Right cardiac atrium (tissue), 5 donors: Measurements from ENCODE around the gene COTL1. TPM values are rescaled to one million over a fixed set of nuclear protein-coding genes. Genes with fewer than 3 reads are reported as not detected.
"Not testable (repeated sequence)": the region's sequence is repeated elsewhere in the genome, so short reads cannot be mapped to it uniquely, and the experiment has no call there.

Experiments
- ATAC-seq, 2 donors: fragments of 200-7000 bp; cut with Tn5 transposase; one replicate each; pipeline versions ENCODE4 v1.8.0 to v1.9.1; 2020; ENCODE audit warnings: moderate library complexity in 2 of 2, mild to moderate bottlenecking in 1 of 2
- DNase-seq, 3 donors: peaks; one replicate each; pipeline ENCODE4 v3.0.0-alpha.2; 2020
- H3K27ac ChIP-seq: one replicate; pipeline ENCODE4 v1.5.1; 2013; ENCODE audit warnings: mild to moderate bottlenecking, low read length, control low read depth, moderate library complexity
- H3K27me3 ChIP-seq: one replicate; pipeline ENCODE4 v1.6.1; 2013; ENCODE audit not compliant: control insufficient read depth, insufficient read depth
- H3K4me1 ChIP-seq: one replicate; pipeline ENCODE4 v1.6.1; 2013; ENCODE audit warnings: low read length; ENCODE audit not compliant: control insufficient read depth, insufficient read depth
- H3K4me3 ChIP-seq: one replicate; pipeline ENCODE4 v1.5.1; 2013; ENCODE audit warnings: low read length, control low read depth
- H3K9me3 ChIP-seq: one replicate; pipeline ENCODE4 v1.6.1; 2013; ENCODE audit warnings: low read length; ENCODE audit not compliant: control insufficient read depth
- WGBS: extraction: QIAGEN DNeasy Blood & Tissue Kit; methylation state at CpG from one replicate; pipeline ENCODE4 v1.1.7; 2013; 5-methylcytosine and 5-hydroxymethylcytosine counted together
- intact Hi-C, 4 donors: fragments of 100-400 bp; cut with DNase I; formaldehyde crosslinking; loops; one replicate each; pipeline versions ENCODE4 v1.11.0 to v1.14.0; 2022 to 2023
- polyA plus RNA-seq: library from polyadenylated mRNA; stranded (reverse); fragments of 200-250 nt; gene quantifications from one replicate; pipeline ENCODE4 v1.2.3, GENCODE V29; 2013
- total RNA-seq, 4 donors: library from RNA; stranded (reverse); fragmentation: NEBNext Ultra II Directional; extraction: Animal tissue kit (Norgen Biotek cat#: 25700); gene quantifications; one replicate each; pipeline ENCODE4 v1.2.1, GENCODE V29; 2021
- donor health status: healthy with polysubstance abuse.
- donor health status: DM: no; HTN: yes; CAD: no.
- donor health status: DM: no; HTN: no; CAD: no.
- donor health status: DM: no; HTN: yes; CAD: no; lungs with severe emphysema.
- donor health status: DM: yes; HTN: yes; CAD: no.

COTL1 gene
- total and polyA plus RNA-seq, 5 donors = 11.6 to 26.9 (median 21.8) TPM

- Histone ChIP-seq H3K4me3 (no peak overlapping the region), H3K27me3 (no peaks in the 10 kb centered on the region), H3K27ac (no peak overlapping the region), H3K9me3 (no peaks in the 10 kb centered on the region), H3K4me1 (peaks cover 7% of the 10 kb centered on the region)
- DNase-seq (no peak), ATAC-seq (no peak)
- intact Hi-C loops = no loop called here
- 85% methylated on average over 6 of the region's 6 CpGs for WGBS
These were observed 23.9 kb upstream of the COTL1 start for GRCh38 chr16:84641643-84642358.

DNA sequence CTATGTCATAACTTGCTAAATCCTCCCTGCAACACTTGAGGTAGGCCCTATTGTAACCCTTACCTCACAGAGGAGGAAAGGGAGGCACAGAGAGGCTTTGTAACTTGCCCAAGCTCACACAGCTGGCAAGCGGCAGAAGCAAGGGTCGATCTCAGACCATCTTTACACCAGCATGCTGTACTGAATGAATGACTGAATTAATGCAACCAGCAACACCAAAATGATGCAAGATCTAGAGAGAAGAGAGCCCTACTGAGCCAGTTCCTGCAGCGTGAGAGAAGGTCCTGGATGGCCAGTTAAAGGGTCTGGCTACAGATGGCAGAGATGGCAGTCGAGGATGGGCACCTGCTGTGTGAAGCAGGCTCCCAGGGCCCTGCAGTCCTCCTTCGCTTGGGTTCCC lies 22.3 kb upstream of the COTL1 start:
- peaks cover 7% of the 10 kb centered on the region for H3K4me1 ChIP-seq
- intact Hi-C loops = no loop called here
- DNase-seq = no peak
- no peak overlapping the region for H3K27ac ChIP-seq
- H3K27me3 ChIP-seq = no peaks in the 10 kb centered on the region
- WGBS = 95% methylated on average over 5 of the region's 5 CpGs
- H3K4me3 ChIP-seq = no peak overlapping the region
- no peaks in the 10 kb centered on the region for H3K9me3 ChIP-seq
- no peak for ATAC-seq

- no peaks in the 10 kb centered on the region for H3K27me3 ChIP-seq
- H3K4me1 ChIP-seq = peaks cover 4% of the 10 kb centered on the region
- 91% methylated on average over 8 of the region's 8 CpGs for WGBS
- H3K4me3 ChIP-seq = no peak overlapping the region
- ATAC-seq (no peak), DNase-seq (no peak)
- no peak overlapping the region for H3K27ac ChIP-seq
- H3K9me3 ChIP-seq = no peaks in the 10 kb centered on the region
- intact Hi-C loops = no loop called here
These were observed 20.4 kb upstream of the COTL1 start for GRCh38 chr16:84638231-84638806.

- intact Hi-C loops = no loop called here
- no peaks in the 10 kb centered on the region for H3K27me3 ChIP-seq
- no peak overlapping the region for H3K27ac ChIP-seq
- no peaks in the 10 kb centered on the region for H3K9me3 ChIP-seq
- ATAC-seq (no peak), DNase-seq (no peak)
- 84% methylated on average over 4 of the region's 4 CpGs for WGBS
- peaks cover 3% of the 10 kb centered on the region for H3K4me1 ChIP-seq
- H3K4me3 ChIP-seq = no peak overlapping the region
These were observed 19.8 kb upstream of the COTL1 start for GRCh38 chr16:84637709-84638108.

DNA sequence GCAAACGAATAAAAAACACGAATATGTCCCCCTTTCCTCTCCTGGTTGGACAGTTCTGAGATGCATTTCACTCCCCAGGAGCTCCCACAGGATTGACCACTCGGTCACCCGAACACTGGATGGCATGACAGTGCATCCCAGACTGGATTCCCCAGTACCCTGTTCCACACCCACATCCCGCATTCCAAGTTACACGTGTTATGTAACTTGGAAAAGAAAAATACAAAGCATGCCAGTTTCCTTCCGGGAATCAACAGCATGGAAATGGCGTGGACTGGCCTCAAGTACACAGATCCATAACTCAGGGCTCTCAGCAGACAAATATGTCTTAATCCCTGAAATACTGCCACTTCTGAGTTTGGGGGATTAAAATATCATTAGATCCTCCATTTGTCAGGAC lies 17.8 kb upstream of the COTL1 start:
- Histone ChIP-seq H3K27ac (peak overlapping the region; percentile 74), H3K4me1 (no peaks in the 10 kb centered on the region), H3K9me3 (no peaks in the 10 kb centered on the region), H3K4me3 (no peak overlapping the region), H3K27me3 (no peaks in the 10 kb centered on the region)
- WGBS = 51% methylated on average over 8 of the region's 8 CpGs
- DNase-seq (peak in 2 of 3 donors; percentile 47 to 58), ATAC-seq (peak in 1 of 2 donors; percentile 38)
- intact Hi-C loops = no loop called here

DNA sequence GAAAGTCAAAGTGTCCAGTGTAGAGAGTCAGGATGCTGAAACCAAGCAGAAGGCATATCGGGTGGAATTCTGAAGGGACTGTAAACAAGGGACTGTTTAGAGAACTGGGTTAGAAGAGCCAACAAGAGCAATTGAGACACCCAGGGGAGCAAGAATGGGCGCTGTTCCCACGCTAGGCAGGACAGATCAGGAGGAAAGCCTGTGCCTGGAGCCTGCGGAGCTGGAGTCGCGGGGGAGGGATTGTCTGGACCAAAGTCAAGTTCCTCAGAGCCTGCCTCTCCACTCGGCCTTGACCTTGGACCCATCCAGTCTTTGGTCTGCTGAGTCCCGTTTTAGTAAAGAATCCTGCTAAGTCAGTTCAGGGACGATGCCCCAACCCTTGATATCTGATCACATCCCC lies 15.7 kb upstream of the COTL1 start:
- Histone ChIP-seq H3K4me3 (no peak overlapping the region), H3K27ac (peak overlapping the region; percentile 7), H3K4me1 (no peaks in the 10 kb centered on the region), H3K9me3 (no peaks in the 10 kb centered on the region), H3K27me3 (no peaks in the 10 kb centered on the region)
- intact Hi-C loops = no loop called here
- 23% methylated on average over 9 of the region's 9 CpGs for WGBS
- ATAC-seq (peak; percentile 86 to 94), DNase-seq (peak; percentile 88 to 97 (median 95))

- H3K27me3 ChIP-seq, H3K9me3 ChIP-seq, intact Hi-C loops, ATAC-seq, H3K4me1 ChIP-seq, DNase-seq, H3K27ac ChIP-seq, H3K4me3 ChIP-seq: not testable (repeated sequence)
- 88% methylated on average over 7 of the region's 7 CpGs for WGBS
These were observed 15.0 kb upstream of the COTL1 start for GRCh38 chr16:84632862-84633261.

DNA sequence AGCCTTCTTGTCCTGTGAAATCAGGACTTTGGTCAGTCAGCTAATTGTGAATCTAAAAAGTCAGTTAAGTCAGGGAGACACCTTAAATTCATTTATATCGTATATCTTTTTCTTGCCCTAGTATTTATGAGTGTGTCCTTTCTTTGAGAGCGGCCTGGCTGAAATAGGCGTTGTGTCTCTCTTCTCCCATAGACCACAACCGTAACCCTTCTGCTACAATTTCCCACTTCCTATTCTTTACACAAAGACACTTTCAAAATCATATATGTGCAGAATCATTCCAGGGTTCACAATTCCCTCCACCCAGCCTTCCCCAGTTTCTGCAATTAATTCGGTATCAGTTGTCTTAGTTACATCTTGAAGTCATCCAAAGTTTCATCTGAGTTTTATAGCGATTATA lies 14.0 kb upstream of the COTL1 start:
- intact Hi-C loops = no loop called here
- Histone ChIP-seq H3K4me1 (no peaks in the 10 kb centered on the region), H3K27me3 (no peaks in the 10 kb centered on the region), H3K4me3 (no peak overlapping the region), H3K27ac (no peak overlapping the region), H3K9me3 (no peaks in the 10 kb centered on the region)
- DNase-seq (no peak), ATAC-seq (no peak)
- WGBS = 76% methylated on average over 6 of the region's 6 CpGs

- ATAC-seq (no peak), DNase-seq (no peak)
- Histone ChIP-seq H3K27ac (no peak overlapping the region), H3K4me3 (no peak overlapping the region), H3K27me3 (no peaks in the 10 kb centered on the region), H3K4me1 (no peaks in the 10 kb centered on the region), H3K9me3 (no peaks in the 10 kb centered on the region)
- WGBS = 87% methylated on average over 4 of the region's 4 CpGs
- intact Hi-C loops = no loop called here
These were observed 13.2 kb upstream of the COTL1 start for GRCh38 chr16:84631153-84631466.

GRCh38 chr16:84630446-84631152 lies 12.7 kb upstream of the COTL1 start:
- Histone ChIP-seq H3K27ac (no peak overlapping the region), H3K27me3 (no peaks in the 10 kb centered on the region), H3K4me3 (no peak overlapping the region), H3K4me1 (no peaks in the 10 kb centered on the region), H3K9me3 (no peaks in the 10 kb centered on the region)
- WGBS = 94% methylated on average over 16 of the region's 16 CpGs
- DNase-seq (no peak), ATAC-seq (no peak)
- intact Hi-C loops = no loop called here

GRCh38 chr16:84630009-84630408 lies 12.1 kb upstream of the COTL1 start:
- ATAC-seq (no peak), DNase-seq (no peak)
- intact Hi-C loops = no loop called here
- no peaks in the 10 kb centered on the region for H3K27me3 ChIP-seq
- H3K9me3 ChIP-seq = no peaks in the 10 kb centered on the region
- no peak overlapping the region for H3K27ac ChIP-seq
- no peak overlapping the region for H3K4me3 ChIP-seq
- H3K4me1 ChIP-seq = no peaks in the 10 kb centered on the region
- 93% methylated on average over 5 of the region's 5 CpGs for WGBS
